Brain microvascular endothelial cell (primary cell): ENCODE results near the gene CSF2.

Experiments used
- DNase-seq: peaks from one replicate; pipeline ENCODE4 v3.0.0-alpha.2; 2020
- H3K27ac ChIP-seq: fragments of 250-450 bp; sonication (Bioruptor Pico); 2 replicates; pipeline ENCODE4 v1.5.1; 2020; ENCODE audit warnings: mild to moderate bottlenecking, moderate library complexity
- H3K27me3 ChIP-seq: fragments of 250-450 bp; sonication (Bioruptor Pico); replicated peaks from 2 replicates; pipeline ENCODE4 v1.5.1; 2020; ENCODE audit warnings: mild to moderate bottlenecking
- H3K36me3 ChIP-seq: fragments of 250-450 bp; sonication (Bioruptor Pico); replicated peaks from 2 replicates; pipeline ENCODE4 v1.5.1; 2020; ENCODE audit warnings: mild to moderate bottlenecking
- H3K4me3 ChIP-seq: 2 replicates; pipeline ENCODE4 v1.5.1; 2011; ENCODE audit warnings: low read depth, mild to moderate bottlenecking, control low read depth, low read length, moderate library complexity
- in situ Hi-C: cut with HindIII; loops from 2 replicates; pipeline ENCODE4 v1.10.0; 2017; ENCODE audit warnings: low sequenced_read_pairs, low pct_ligation_motif_present
- TF ChIP-seq, protein P1 (sequence below): IDR thresholded peaks from 2 replicates; pipeline ENCODE4 v1.5.1; 2011; ENCODE audit warnings: low read depth, mild to moderate bottlenecking, moderate library complexity, low read length, control low read depth, inconsistent platforms; ENCODE audit errors: missing control alignments

The CSF2 gene

DNA sequence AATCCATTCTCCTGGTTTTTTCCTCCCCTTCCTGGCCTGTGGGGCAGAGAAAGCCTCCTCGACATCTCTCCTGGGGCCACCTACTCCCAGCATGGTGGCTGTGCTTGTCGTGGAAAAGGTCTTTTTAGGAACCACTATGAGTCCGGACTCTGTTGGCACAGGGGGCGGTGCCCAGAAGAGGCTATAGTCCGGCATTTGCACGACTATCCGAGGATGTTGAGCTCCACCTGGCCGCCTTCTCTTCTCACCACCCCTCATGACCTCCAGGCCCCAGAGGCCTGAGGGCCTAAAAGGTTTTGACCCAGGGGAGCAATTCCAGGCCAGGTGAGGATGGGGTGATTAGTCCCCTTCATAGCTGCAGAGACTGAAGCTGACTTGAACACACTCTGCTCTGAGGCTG is 14.1 kb downstream of the CSF2 start:
- Histone ChIP-seq H3K36me3 (no peaks in the 10 kb centered on the region), H3K27ac (no peak overlapping the region), H3K4me3 (no peak overlapping the region), H3K27me3 (no peaks in the 10 kb centered on the region)
- no peak for DNase-seq
- in situ Hi-C loops, result no loop called here
- TF ChIP-seq, protein P1, sequence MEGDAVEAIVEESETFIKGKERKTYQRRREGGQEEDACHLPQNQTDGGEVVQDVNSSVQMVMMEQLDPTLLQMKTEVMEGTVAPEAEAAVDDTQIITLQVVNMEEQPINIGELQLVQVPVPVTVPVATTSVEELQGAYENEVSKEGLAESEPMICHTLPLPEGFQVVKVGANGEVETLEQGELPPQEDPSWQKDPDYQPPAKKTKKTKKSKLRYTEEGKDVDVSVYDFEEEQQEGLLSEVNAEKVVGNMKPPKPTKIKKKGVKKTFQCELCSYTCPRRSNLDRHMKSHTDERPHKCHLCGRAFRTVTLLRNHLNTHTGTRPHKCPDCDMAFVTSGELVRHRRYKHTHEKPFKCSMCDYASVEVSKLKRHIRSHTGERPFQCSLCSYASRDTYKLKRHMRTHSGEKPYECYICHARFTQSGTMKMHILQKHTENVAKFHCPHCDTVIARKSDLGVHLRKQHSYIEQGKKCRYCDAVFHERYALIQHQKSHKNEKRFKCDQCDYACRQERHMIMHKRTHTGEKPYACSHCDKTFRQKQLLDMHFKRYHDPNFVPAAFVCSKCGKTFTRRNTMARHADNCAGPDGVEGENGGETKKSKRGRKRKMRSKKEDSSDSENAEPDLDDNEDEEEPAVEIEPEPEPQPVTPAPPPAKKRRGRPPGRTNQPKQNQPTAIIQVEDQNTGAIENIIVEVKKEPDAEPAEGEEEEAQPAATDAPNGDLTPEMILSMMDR, result no peak

DNA sequence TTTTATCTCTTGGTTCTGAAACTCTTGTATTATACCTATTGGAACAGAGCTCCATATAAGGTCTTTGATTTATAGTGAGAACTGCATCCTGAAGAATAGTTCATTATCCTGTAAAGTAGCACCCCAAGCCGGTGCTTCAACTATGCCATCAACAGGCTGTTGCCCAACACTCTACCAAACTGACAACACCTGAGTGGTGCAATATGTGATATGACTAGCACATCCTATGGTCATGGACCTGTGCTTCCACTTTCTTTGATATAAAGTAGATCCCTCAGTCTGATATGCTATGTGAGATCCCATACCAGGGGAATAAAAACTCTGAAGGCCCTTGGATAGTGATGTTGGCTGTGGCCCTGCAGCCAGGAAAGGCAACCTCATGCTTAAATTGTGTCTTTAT is 15.8 kb downstream of the CSF2 start:
- Histone ChIP-seq H3K27ac (no peak overlapping the region), H3K27me3 (no peaks in the 10 kb centered on the region), H3K4me3 (no peak overlapping the region), H3K36me3 (no peaks in the 10 kb centered on the region)
- no peak for DNase-seq
- TF ChIP-seq, protein P1, result no peak
- in situ Hi-C loops, result no loop called here

DNA sequence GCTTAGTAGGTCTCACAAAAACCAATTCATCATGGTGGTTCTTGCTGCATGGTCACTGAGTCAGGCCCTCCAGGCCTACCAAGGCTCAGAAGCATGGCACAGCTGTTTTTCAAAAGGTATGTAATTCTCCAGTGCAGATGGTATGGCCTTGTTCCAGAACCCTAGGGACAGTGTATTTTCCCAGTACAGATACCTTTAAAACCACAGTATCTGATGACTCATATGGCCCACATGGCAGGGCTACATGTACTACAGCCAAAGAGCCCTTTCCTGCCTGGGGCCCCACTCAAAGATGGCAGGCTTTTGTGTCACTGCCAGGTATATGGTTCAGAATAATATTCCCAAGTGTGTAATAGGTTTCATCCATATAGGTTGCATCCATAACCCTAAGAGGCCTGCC is 16.5 kb downstream of the CSF2 start:
- TF ChIP-seq, protein P1, result no peak
- in situ Hi-C loops, result no loop called here
- peak; percentile 76 for DNase-seq
- no peaks in the 10 kb centered on the region for H3K36me3 ChIP-seq
- H3K27me3 ChIP-seq, result no peaks in the 10 kb centered on the region
- H3K4me3 ChIP-seq, result no peak overlapping the region
- no peak overlapping the region for H3K27ac ChIP-seq

DNA sequence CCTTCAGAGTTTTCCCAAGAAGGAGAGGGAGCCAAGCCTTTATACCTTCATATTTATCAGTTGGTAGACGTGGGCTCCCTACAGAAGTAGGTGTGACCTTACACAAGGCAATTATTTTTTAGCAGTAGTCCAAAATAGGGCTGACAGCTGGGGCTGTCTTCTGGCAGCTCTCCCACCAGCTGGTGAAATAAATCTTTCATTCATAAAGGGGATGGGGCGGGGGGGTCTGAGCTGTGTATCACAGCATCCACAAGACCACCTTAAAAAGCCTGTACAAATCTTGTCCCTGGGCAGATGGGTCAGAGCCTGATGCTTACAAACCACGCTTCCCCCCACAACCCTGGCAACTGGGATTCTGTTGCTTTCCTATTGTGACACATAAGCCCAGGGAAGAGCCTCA is 19.7 kb downstream of the CSF2 start:
- no peak for DNase-seq
- H3K27ac ChIP-seq, result no peak overlapping the region
- no peak overlapping the region for H3K4me3 ChIP-seq
- H3K27me3 ChIP-seq, result no peaks in the 10 kb centered on the region
- in situ Hi-C loops, result no loop called here
- TF ChIP-seq, protein P1, result no peak
- H3K36me3 ChIP-seq, result no peaks in the 10 kb centered on the region

DNA sequence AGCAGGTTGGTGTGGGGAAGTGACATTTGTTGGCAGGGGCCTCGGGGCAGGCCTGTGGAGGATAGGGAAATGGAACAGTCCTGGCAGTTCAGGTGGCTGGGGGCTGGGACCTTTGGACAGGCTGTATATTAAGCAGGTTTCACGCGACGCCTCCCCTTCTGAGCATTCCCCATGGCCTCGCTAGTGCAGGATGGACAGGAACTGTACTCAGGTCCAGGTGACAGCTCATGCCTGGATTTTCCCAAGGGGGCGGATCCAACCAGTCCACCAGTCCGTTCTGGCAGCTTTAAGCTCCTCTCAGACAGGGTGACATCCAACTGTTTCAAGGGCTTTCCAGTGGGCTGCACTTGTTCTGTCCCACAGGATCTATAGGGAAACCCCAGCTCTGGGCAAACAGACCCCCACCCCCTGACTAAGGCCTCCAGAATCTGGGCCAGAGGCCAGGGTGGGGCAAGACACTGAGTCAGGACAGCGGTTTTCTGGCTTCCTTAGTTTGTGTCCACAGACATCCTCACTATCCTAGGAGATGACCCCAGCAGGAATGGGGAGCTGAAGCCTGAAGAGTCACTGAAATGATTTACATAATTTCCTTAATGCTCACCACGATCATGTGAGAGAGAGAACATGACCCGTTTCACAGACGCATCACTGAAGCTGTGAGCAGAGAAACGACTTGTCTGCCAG is 20.9 kb downstream of the CSF2 start:
- peak overlapping the region; percentile 88 for H3K27ac ChIP-seq
- TF ChIP-seq, protein P1, result no peak
- DNase-seq, result peak; percentile 97
- in situ Hi-C loops, result no loop called here
- no peaks in the 10 kb centered on the region for H3K36me3 ChIP-seq
- H3K4me3 ChIP-seq, result no peak overlapping the region
- H3K27me3 ChIP-seq, result no peaks in the 10 kb centered on the region

DNA sequence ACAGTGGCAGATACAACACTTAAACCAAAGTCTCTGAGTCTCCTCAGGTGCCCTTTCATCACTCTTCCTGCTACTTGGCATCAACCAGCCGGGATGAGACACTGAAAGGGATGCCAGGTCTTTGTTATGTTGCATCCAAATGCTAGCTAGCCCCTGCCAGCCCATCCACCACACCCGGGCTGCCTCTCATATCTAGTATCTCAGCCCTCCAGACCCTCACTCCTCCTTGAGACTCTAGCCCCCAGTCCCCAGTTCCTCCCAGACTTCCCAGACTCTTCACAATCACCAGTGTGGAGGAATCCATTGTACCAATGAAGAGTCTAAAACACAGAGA is 21.5 kb downstream of the CSF2 start:
- H3K36me3 ChIP-seq, result no peaks in the 10 kb centered on the region
- DNase-seq, result no peak
- H3K4me3 ChIP-seq, result no peak overlapping the region
- H3K27ac ChIP-seq, result peak overlapping the region; percentile 88
- TF ChIP-seq, protein P1, result no peak
- H3K27me3 ChIP-seq, result no peaks in the 10 kb centered on the region
- in situ Hi-C loops, result no loop called here
